Tibial nerve (tissue), 4 donors: Measurements from ENCODE around the gene TPM1. TPM values are rescaled to one million over a fixed set of nuclear protein-coding genes. Genes with fewer than 3 reads are reported as not detected.

Source experiments
- DNase-seq, 2 donors: peaks; one replicate each; pipeline ENCODE4 v3.0.0-alpha.2; 2019; ENCODE audit warnings: low spot score in 2 of 2
- H3K27ac ChIP-seq, 4 donors: fragments of 200-600 bp; sonication (generic) in 3 of 4; one replicate each; pipeline ENCODE4 v1.5.1; 2017 to 2019; ENCODE audit warnings: mild to moderate bottlenecking in 1 of 4
- H3K27me3 ChIP-seq, 2 donors: fragments of 200-600 bp; sonication (generic) in 1 of 2; one replicate each; pipeline versions ENCODE4 v1.5.1 to v1.6.0; 2017 to 2019
- H3K36me3 ChIP-seq, 3 donors: fragments of 200-600 bp; sonication (generic); one replicate each; pipeline ENCODE4 v1.5.1; 2018 to 2019
- H3K4me1 ChIP-seq, 4 donors: fragments of 200-600 bp; sonication (generic) in 3 of 4; one replicate each; pipeline ENCODE4 v1.5.1; 2017 to 2019
- H3K4me3 ChIP-seq, 4 donors: fragments of 200-600 bp; sonication (generic) in 3 of 4; one replicate each; pipeline ENCODE4 v1.5.1; 2017 to 2019; ENCODE audit warnings: mild to moderate bottlenecking in 1 of 4, moderate library complexity in 1 of 4
- H3K9me3 ChIP-seq, 4 donors: fragments of 200-600 bp; sonication (generic) in 3 of 4; one replicate each; pipeline ENCODE4 v1.5.1; 2017 to 2019
- CTCF ChIP-seq, 5 experiments: fragments of 200-600 bp in 3 of 5; fragments of 450-650 bp in 2 of 5; sonication (generic) in 3 of 5; IDR thresholded peaks; one replicate each; pipeline ENCODE4 v1.5.1; 2016 to 2019; ENCODE audit warnings: antibody characterized with exemption in 5 of 5, mild to moderate bottlenecking in 3 of 5, moderate library complexity in 2 of 5
- EP300 ChIP-seq, 2 donors: sonication (generic); formaldehyde crosslinking; IDR thresholded peaks; one replicate each; pipeline ENCODE4 v1.6.1; 2017; ENCODE audit warnings: antibody characterized with exemption in 2 of 2, mild to moderate bottlenecking in 1 of 2
- POLR2A ChIP-seq, 2 donors: fragments of 450-650 bp; IDR thresholded peaks; one replicate each; pipeline ENCODE4 v1.6.1; 2017; ENCODE audit warnings: antibody characterized with exemption in 2 of 2, mild to moderate bottlenecking in 2 of 2, moderate library complexity in 2 of 2
- WGBS, 2 donors: methylation state at CpG; one replicate each; pipeline ENCODE4 v1.1.5; 2018; 5-methylcytosine and 5-hydroxymethylcytosine counted together
- total RNA-seq, 4 donors: library from RNA; depleted of rRNA; stranded (reverse); fragments of >200 nt; gene quantifications; one replicate each; pipeline ENCODE4 v1.1.0, GENCODE V29; 2016

The TPM1 gene
- total RNA-seq, 4 donors from 2014 or later: 311 to 468 (median 366) TPM

GRCh38 chr15:63022663-63023062, 19.9 kb upstream of the TPM1 start:
- H3K27me3 ChIP-seq: no peaks in the 10 kb centered on the region
- H3K27ac ChIP-seq: no peak overlapping the region

GRCh38 chr15:63023351-63023945, 19.1 kb upstream of the TPM1 start:
- H3K36me3 ChIP-seq: no peaks in the 10 kb centered on the region
- H3K4me3 ChIP-seq: no peak overlapping the region
- 25% methylated on average over 3 of the region's 3 CpGs for WGBS, 2 donors
- no peaks in the 10 kb centered on the region for H3K27me3 ChIP-seq
- no peak overlapping the region for H3K27ac ChIP-seq
- H3K4me1 ChIP-seq: peaks cover 0 to 8% (median 2%) of the 10 kb centered on the region in 4 donors
- TF ChIP-seq EP300 (IDR thresholded peaks at IDR 0.05) (peak in 1 of 2 donors; percentile 16), POLR2A (IDR thresholded peaks at IDR 0.05) (no peak)
- DNase-seq: no peak
- H3K9me3 ChIP-seq: no peaks in the 10 kb centered on the region

More at GRCh38 chr15:63022663-63023062, 19.9 kb upstream of the TPM1 start:
- no peaks in the 10 kb centered on the region for H3K36me3 ChIP-seq
- no peak for TF ChIP-seq EP300 (IDR thresholded peaks at IDR 0.05)
- TF ChIP-seq CTCF (IDR thresholded peaks at IDR 0.05): no peak
- no peak for TF ChIP-seq POLR2A (IDR thresholded peaks at IDR 0.05)
- no peak overlapping the region for H3K4me3 ChIP-seq
- H3K4me1 ChIP-seq: peaks cover 0 to 8% (median 2%) of the 10 kb centered on the region in 4 donors
- no peak for DNase-seq
- peaks cover 0 to 4% (median 0%) of the 10 kb centered on the region in 4 donors for H3K9me3 ChIP-seq

- no peaks in the 10 kb centered on the region for H3K27me3 ChIP-seq
- no peak for DNase-seq
- H3K4me1 ChIP-seq: peaks cover 0 to 15% (median 2%) of the 10 kb centered on the region in 4 donors
- WGBS, 2 donors: 90 to 94% methylated on average over 6 of the region's 6 CpGs
- TF ChIP-seq EP300 (IDR thresholded peaks at IDR 0.05) (no peak), POLR2A (IDR thresholded peaks at IDR 0.05) (no peak), CTCF (IDR thresholded peaks at IDR 0.05) (no peak)
- H3K27ac ChIP-seq: no peak overlapping the region
- H3K36me3 ChIP-seq: no peaks in the 10 kb centered on the region
- H3K9me3 ChIP-seq: no peaks in the 10 kb centered on the region
- H3K4me3 ChIP-seq: no peak overlapping the region
Observed at GRCh38 chr15:63025460-63025859, 17.1 kb upstream of the TPM1 start.

- no peak overlapping the region for H3K27ac ChIP-seq
- H3K27me3 ChIP-seq: no peaks in the 10 kb centered on the region
- TF ChIP-seq POLR2A (IDR thresholded peaks at IDR 0.05) (no peak), EP300 (IDR thresholded peaks at IDR 0.05) (no peak), CTCF (IDR thresholded peaks at IDR 0.05) (no peak)
- H3K36me3 ChIP-seq: no peaks in the 10 kb centered on the region
- no peaks in the 10 kb centered on the region for H3K9me3 ChIP-seq
- no peak overlapping the region for H3K4me3 ChIP-seq
- peaks cover 0 to 20% (median 2%) of the 10 kb centered on the region in 4 donors for H3K4me1 ChIP-seq
- DNase-seq: no peak
- 92 to 100% methylated on average over 2 of the region's 2 CpGs for WGBS, 2 donors
Observed at GRCh38 chr15:63027646-63028045, 14.9 kb upstream of the TPM1 start.

GRCh38 chr15:63028442-63029110, 14.0 kb upstream of the TPM1 start:
- TF ChIP-seq EP300 (IDR thresholded peaks at IDR 0.05): no peak
- no peak for TF ChIP-seq POLR2A (IDR thresholded peaks at IDR 0.05)
- no peak overlapping the region for H3K4me3 ChIP-seq
- H3K36me3 ChIP-seq: no peaks in the 10 kb centered on the region
- H3K27ac ChIP-seq: no peak overlapping the region
- H3K9me3 ChIP-seq: no peaks in the 10 kb centered on the region
- no peaks in the 10 kb centered on the region for H3K27me3 ChIP-seq
- WGBS, 2 donors: 80 to 82% methylated on average over 5 of the region's 5 CpGs
- peaks cover 0 to 17% (median 2%) of the 10 kb centered on the region in 4 donors for H3K4me1 ChIP-seq
- DNase-seq: no peak

GRCh38 chr15:63029676-63030075, 12.9 kb upstream of the TPM1 start:
- Histone ChIP-seq H3K9me3 (no peaks in the 10 kb centered on the region), H3K4me3 (no peak overlapping the region), H3K27ac (peak overlapping the region in 2 of 4 donors; percentile 36 to 56), H3K36me3 (no peaks in the 10 kb centered on the region), H3K27me3 (no peaks in the 10 kb centered on the region), H3K4me1 (peaks cover 0 to 12% (median 0%) of the 10 kb centered on the region in 4 donors)
- no peak for DNase-seq
- TF ChIP-seq POLR2A (IDR thresholded peaks at IDR 0.05): no peak
- no peak for TF ChIP-seq CTCF (IDR thresholded peaks at IDR 0.05)
- TF ChIP-seq EP300 (IDR thresholded peaks at IDR 0.05): no peak
- WGBS, 2 donors: 46 to 50% methylated on average over 5 of the region's 5 CpGs
